ENCODE measurements around the gene ATPAF1. TPM values are rescaled to one million over a fixed set of nuclear protein-coding genes. Genes with fewer than 3 reads are reported as not detected.
"Not testable (repeated sequence)": the region's sequence is repeated elsewhere in the genome, so short reads cannot be mapped to it uniquely, and the experiment has no call there.

Gene ATPAF1
- polyA plus RNA-seq, 1 donor: 111 TPM

- no peak for DNase-seq
These were observed 13.9 kb upstream of the ATPAF1 start for GRCh38 chr1:46682064-46682463.

DNA sequence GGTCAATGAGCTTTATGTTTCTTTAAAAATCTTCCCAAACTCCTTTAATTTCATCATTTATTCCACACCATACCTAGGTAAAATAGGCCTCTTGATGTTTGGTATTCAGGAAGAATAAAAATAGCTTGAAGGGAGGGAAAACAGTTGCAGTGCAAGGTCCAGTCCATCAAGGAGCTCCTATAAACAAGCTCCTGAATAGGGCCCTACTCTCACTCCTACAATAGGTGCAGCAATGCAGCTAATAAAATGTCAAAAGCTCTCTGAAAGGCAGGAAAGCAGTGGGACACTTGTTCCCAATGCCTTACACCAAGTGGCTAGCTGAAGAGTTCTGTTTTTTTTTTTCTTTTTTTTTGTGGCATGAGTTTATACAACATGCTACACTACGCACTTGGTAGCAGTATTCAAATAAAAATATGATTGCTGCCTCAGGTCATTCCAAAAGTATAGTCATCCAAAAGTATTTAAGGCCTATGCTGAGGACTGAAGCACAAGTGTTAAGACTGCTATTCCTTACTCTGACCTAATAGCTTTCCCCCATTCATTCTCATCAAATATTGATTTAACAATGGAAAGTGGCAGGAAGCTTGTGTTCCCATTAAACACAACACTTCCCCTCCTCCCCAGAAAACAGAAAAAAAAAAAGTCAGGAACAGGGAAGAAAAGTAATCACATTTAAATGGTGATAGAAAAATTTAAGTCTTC is 13.3 kb upstream of the ATPAF1 start:
- DNase-seq: no peak

DNA sequence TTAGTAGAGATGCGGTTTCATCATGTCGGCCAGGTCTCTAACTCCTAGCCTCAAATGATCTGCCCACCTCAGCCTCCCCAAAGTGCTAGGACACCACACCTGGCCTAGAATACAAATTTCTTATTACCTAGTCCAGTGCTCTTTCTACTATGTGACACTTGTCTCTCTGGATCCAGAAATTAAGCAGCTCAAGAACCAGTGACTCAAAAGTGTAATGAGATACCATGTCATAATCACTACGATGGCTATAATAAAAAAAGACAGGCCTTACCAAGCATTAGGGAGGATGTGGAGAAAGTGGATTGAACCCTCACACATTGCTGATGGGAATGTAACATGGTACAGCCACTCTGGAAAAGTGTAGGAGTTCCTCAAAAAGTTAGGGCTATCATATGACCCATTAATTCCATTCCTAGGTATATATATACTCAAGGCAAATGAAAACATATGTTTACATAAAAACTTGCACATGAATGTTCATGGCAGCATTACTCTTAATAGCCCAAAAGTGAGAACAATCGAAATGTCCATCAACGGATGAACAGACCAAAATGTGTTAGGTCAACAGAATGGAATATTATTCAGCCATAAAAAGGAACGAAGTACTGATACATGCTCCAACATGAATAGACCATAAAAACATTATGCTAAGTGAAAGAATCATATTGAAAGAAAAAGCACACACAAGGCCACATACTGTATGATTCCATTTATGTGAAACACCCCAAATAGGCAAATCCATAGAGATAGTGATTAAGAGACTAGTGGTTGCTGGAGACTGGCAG is 11.8 kb upstream of the ATPAF1 start:
- DNase-seq: no peak

DNA sequence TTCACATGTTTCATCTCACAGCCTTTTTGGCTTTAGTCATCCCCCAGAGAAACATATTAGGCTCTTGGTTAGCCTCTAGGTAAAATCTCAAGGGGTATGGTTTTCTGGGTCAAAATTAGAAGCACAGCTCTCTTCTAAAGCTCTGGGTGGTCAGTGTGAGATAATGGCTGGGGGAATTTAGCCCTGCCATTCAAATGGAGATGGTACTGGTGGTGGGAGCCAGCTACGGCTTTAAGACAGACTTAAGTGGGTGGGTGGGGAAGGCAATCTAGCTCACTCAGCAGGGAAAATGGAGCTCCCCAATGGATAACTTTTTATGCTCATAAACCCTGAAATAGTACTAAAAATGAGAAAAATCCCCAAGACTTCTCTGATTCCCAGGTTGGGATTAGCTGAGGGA is 9.2 kb upstream of the ATPAF1 start:
- DNase-seq: no peak

DNA sequence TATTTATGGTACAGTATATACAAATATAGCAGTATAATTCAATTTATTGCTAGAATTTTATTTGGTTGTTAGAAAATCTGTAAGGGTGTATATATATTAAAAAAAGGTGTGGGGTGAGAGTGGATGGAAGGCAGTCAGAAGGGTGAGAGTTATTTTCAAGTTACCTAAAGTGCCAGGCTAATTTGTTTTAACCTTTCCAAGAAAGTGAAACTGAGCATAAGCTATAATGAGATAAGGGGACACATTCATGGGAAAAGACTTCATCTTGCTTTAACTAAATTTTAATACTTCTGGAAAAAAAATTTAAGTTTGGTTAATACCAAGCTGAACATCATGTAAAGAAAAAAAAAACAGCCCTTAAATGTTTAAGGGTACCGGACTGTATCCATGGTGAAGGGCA is 8.4 kb upstream of the ATPAF1 start:
- DNase-seq: no peak

GRCh38 chr1:46675549-46676314 is 7.6 kb upstream of the ATPAF1 start:
- DNase-seq: no peak

DNA sequence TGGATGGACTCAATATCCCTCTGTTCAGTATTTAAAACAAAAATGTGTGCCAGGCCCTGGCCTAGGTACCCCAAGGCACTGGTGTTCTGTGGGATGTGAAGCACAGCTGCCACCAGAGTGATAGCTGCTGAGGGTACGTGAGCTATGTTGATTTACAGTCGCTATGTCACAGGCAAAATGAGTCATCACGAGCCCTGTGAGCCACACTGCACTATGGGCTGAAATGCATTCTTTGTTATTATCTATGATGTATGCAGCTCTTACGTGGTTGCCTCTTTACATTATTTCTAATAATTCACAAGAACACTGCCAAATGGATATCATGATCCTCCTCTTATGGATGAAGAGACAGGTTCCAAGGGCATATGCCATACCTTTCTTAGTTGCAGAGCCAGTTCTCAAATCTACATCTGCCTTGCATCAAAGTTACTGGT is 5.6 kb upstream of the ATPAF1 start:
- no peak for DNase-seq

DNA sequence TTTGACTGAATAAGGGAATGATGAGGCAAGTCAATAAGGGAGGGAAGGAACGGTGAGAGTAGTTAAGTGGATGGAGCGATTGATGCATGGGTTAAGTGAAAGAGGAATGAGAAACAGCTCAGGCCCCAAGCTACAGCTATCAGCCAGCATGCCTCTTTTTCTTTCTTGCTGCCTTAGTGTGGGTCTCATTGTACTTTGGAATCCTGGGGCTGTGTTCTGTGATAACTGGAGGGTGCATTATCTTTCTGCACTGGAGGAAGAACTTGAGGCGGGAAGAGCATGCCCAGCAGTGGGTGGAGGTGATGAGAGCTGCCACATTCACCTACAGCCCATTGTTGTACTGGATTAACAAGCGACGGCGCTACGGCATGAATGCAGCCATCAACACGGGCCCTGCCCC is 4.5 kb upstream of the ATPAF1 start:
- DNase-seq: no peak

- DNase-seq: no peak
These were observed 3.4 kb upstream of the ATPAF1 start, which contains the start of gene TEX38 for GRCh38 chr1:46671554-46671953. TEX38 (plus strand) TSS chr1:46671854; CDS start chr1:46671935, 81 bp downstream.

GRCh38 chr1:46670134-46670533 is 2.0 kb upstream of the ATPAF1 start:
- DNase-seq: no peak

GRCh38 chr1:46665983-46666382 is 2.2 kb downstream of the ATPAF1 start:
- DNase-seq: no peak

GRCh38 chr1:46662919-46663318 is 5.2 kb downstream of the ATPAF1 start:
- not testable (repeated sequence) for DNase-seq

DNA sequence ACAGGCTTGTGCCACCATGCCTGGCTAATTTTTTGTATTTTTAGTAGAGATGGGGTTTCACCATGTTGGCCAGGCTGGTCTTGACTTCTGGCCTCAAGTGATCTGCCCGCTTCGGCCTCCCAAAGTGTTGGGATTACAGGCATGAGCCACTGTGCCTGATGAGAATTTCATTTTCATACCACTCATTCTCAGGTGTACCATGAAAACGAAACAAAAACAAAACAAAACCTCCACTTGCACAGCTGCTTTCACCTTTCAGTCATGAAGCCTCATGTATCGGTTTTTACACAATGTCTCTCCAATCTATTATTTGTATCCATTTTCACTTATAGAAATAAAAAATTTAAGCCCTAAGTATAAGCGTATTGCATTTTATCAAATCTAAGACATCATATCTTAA is 8.0 kb downstream of the ATPAF1 start:
- DNase-seq: not testable (repeated sequence)

GRCh38 chr1:46659307-46659870 is 8.8 kb downstream of the ATPAF1 start:
- no peak for DNase-seq

- DNase-seq: no peak
These were observed 10.4 kb downstream of the ATPAF1 start for GRCh38 chr1:46657775-46658174.

GRCh38 chr1:46656643-46657042 is 11.5 kb downstream of the ATPAF1 start:
- DNase-seq: no peak

DNA sequence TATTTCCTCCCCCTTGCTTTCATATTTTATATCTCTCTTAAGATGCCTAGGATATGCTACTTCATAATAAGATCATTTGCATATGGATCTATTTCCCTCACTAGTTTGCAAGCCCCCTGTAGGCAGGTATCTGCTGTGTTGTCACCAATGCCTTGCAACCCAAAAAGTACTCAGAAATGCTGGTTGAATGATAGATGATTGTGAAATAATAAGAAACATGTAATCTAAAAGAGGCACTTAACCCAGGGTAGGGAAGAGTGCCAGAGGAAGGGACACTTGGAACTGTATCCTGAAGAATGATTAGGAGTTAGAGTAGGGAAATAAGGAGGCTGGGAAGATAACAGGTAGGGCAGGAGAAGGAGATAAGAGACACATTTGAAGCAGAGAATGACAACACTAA is 12.3 kb downstream of the ATPAF1 start:
- DNase-seq: no peak

GRCh38 chr1:46654698-46655097 is 13.5 kb downstream of the ATPAF1 start:
- not testable (repeated sequence) for DNase-seq

DNA sequence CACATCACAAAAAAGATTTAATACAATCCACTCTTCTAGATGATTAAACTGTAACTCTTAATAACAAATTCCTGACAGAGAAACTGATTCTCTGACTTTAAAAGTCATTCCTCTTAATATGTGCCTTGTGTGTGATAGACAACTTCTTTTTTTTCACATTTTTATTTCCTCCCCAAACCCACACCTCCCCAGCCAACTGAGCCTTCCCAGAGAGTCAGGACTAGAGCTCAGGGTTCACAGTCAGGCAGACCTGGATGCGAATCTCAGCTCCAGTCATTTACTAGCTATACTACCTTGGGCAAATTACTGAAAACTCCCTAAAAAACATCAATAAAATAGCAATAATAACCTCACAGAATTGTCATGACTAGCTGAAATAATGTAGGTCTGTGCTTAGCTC is 14.2 kb downstream of the ATPAF1 start:
- no peak for DNase-seq

GRCh38 chr1:46653405-46653958 is 14.7 kb downstream of the ATPAF1 start:
- no peak for DNase-seq

DNA sequence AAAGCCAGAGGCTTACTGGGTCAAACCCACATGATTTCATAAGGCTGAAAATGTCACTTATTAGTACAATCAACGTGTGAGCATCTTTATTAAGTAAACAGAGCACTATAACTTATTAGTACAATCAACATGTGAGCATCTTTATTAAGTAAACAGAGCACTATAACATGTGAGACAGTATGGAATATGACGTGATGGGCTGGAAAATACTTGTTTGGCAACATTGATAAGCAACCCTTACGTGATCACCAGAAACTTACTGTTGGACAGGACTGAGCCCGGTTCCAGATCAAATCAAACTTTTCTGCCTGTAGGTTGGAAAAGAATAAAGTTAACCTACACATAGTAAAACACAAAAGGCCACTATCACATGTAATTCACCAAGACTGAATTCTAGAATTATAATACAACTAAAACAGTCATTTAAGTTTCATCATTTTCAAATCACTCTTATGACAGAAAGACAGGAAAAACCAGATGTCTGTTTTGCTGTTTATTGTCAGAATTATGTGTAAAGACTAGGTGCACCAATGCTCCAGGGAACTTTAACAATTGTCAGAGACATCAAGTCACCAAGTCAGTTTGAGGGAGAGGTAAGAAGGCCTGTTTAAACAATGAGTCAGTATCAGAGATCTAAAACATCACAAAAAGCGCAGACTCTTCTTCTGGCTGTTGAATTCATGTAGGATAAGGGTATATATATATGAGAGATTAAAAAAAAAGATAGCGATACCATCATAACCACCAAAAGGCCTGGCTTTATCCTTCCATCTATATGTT is 15.7 kb downstream of the ATPAF1 start:
- DNase-seq: no peak
